Epithelial cell of esophagus (primary cell): ENCODE results near the gene FBXL19.
"Not testable (repeated sequence)": the region's sequence is repeated elsewhere in the genome, so short reads cannot be mapped to it uniquely, and the experiment has no call there.

Source experiments
- DNase-seq: peaks from one replicate; pipeline ENCODE4 v3.0.0; 2010; ENCODE audit warnings: low read depth
- H3K4me3 ChIP-seq: 2 replicates; pipeline ENCODE4 v1.5.1; 2011; ENCODE audit warnings: mild to moderate bottlenecking, low read length, control low read depth
- TF ChIP-seq, protein P1 (sequence below): IDR thresholded peaks from 2 replicates; pipeline ENCODE4 v1.5.1; 2011; ENCODE audit warnings: low read depth, mild to moderate bottlenecking, low read length, control low read depth, inconsistent platforms; ENCODE audit not compliant: insufficient read depth; ENCODE audit errors: missing control alignments

FBXL19 gene

GRCh38 chr16:30889721-30890120 is 33.7 kb upstream of the FBXL19 start:
- no peak overlapping the region for H3K4me3 ChIP-seq
- TF ChIP-seq, protein P1, sequence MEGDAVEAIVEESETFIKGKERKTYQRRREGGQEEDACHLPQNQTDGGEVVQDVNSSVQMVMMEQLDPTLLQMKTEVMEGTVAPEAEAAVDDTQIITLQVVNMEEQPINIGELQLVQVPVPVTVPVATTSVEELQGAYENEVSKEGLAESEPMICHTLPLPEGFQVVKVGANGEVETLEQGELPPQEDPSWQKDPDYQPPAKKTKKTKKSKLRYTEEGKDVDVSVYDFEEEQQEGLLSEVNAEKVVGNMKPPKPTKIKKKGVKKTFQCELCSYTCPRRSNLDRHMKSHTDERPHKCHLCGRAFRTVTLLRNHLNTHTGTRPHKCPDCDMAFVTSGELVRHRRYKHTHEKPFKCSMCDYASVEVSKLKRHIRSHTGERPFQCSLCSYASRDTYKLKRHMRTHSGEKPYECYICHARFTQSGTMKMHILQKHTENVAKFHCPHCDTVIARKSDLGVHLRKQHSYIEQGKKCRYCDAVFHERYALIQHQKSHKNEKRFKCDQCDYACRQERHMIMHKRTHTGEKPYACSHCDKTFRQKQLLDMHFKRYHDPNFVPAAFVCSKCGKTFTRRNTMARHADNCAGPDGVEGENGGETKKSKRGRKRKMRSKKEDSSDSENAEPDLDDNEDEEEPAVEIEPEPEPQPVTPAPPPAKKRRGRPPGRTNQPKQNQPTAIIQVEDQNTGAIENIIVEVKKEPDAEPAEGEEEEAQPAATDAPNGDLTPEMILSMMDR: no peak
- no peak for DNase-seq

- not testable (repeated sequence) for H3K4me3 ChIP-seq, DNase-seq
Measured at GRCh38 chr16:30891043-30891823, 32.1 kb upstream of the FBXL19 start.

- TF ChIP-seq, protein P1: no peak
Measured at GRCh38 chr16:30892670-30893416, 30.5 kb upstream of the FBXL19 start.

DNA sequence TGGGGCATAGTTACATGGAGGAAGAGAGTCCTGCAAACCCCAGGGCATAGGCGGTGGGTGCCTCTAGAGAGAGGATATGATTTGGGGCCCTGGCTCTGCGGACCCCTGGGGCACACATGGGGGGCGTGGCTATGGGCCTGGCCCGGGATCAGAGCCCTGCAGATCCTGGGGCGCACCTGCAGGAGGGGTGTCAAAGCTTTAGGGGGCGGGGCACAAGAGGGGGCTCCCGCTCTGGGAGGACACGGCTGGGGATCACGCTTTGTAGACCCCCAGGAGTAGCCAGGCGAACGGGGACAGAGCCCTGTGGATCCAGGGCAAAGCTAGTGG is 30.0 kb upstream of the FBXL19 start:
- DNase-seq: no peak
- TF ChIP-seq, protein P1: no peak

More at GRCh38 chr16:30892670-30893416, 30.5 kb upstream of the FBXL19 start:
- DNase-seq: no peak
- H3K4me3 ChIP-seq: peak overlapping the region; percentile 75

DNA sequence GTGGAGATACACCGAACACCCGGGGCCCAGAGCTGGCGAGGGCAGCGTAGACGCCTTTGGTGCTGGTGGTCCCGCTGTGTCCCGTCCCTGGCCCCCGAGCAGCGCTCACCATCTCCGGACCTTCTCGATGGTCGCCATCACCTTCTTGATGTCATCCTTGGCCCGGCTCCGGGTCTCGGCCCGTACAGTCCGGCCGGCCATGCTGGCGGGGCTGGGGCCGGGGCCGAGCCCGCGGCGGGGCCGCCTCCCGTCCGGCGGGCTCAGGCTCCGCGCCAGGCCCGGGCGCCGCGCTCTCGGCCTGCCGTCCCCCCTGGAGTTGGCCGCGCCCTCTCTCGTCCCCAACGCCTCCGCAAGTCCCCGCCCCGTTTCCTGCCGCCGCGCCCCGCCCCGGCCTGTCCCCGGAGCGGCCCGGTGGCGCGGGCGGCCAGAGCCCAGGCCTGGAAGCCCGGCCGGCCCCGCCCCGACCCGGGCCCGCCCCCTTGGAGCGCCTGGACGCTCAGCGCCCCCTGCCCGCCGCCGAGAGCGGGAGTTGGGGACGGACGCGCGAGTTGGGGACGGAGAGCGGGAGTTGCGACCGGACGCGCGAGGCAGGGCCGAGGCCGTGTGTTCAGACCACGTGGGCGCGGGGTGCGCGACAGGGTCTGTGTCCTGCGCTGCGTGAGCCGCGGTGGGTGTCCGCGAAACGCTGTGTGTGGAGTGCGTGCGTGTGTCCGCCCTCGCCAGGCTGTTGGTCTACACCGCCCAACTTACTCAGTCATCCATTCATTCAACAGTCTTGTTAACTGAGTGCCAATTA is 29.4 kb upstream of the FBXL19 start, which contains the start of gene BCL7C:
Gene BCL7C (minus strand): TSS at position 334 of the 796 bp plus-strand sequence. CDS start 133 bp downstream, at position 201.
- TF ChIP-seq, protein P1: peak; percentile 9
- peak; percentile 88 for DNase-seq
- H3K4me3 ChIP-seq: peak within 1 kb of the TSS; percentile 75

More for the DNA sequence above, 30.0 kb upstream of the FBXL19 start:
- peak overlapping the region; percentile 75 for H3K4me3 ChIP-seq

DNA sequence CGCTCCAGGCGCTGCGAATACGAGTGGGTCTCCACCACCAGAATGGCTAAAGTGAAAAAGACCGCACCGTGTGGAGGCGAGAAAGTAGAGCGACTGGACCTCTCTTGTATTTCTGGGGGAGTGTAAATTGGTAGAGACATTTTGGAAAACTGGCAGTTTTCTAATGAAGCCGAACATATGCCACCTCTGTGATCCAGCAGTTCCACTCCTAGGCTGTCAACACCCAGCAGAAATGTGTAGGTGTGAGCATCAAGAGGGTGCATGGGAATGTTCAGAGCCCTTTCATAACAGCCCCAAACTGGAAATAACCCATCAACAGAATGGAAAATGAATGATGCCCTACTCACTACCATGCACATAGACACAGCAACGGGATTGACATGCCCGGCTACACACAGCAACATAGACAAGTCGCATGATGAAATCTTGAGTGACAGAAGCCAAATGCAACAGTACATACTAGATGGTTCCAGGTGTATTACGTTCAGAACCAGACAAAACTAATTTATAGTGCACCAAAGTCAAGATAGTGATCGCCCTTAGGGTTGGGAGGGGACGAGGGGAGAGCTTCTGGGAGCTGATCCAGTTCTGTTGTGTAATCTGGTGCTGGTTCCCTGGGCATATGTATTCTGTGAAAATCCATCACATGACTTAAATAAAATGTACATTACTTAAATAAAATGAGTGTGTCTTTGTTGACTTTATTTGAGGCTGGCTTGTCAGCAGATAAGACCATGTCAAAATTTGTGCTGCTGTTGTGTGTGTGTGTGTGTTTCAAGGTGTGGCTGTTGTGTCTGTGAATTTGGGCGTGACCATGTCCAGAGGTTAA is 28.6 kb upstream of the FBXL19 start:
- TF ChIP-seq, protein P1: no peak
- peak; percentile 41 for DNase-seq
- H3K4me3 ChIP-seq: peak overlapping the region; percentile 52
